NCI-H82 treated with DMSO at 0.1 percent for 48 hours (cell line): ENCODE results near the gene GTF2F2.

Experiments used
- DNase-seq: peaks from one replicate; lab custom pipeline; 2025; ENCODE audit not compliant: unreplicated experiment; lab: John Stamatoyannopoulos, UW

Gene GTF2F2

DNA sequence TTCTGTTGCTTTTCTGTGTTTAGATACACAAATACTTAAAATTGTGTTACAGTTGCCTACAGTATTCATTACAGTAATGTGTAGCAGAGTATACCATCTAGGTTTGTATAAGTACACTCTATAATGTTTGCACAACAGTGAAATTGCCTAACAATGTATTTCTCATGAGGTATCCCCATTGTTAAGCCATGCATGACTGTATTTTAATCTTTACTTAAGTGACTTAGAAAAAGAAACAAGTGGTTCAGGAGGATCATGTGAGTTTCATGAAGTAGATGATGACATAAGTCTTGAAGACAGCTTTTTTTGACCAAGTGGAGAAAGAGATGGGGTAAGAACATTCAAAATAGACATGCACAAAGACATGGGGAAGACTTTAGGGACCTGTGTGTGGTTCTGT is 88.9 kb downstream of the GTF2F2 start:
- no peak for DNase-seq

DNA sequence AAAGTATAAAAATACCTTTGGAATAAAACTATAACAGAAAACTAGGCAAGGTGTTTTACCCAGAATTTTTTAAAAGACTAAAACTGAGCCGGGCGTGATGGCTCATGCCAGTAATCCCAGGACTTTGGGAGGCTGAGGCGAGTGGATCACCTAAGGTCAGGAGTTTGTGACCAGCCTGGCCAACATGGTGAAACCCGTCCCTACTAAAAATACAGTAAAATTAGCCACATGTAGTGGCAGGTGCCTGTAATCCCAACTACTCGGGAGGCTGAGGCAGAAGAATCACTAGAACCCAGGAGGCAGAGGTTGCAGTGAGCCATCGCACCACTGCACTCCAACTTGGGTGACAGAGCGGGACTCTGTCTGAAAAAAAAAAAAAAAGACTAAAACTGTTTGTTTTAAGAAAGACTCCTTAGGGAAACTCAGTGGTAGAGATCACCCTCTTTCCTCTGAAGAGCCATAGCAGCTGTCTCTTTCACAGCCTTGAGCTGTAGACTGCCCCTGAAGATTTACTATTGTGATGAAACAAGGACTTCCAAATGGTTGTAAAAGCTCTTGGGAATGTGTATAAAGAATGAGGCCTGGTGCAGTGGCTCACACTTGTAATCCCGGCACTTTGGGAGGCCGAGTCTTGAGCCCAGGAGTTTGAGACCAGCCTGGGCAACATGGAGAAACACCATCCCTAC is 95.2 kb downstream of the GTF2F2 start:
- DNase-seq = no peak

DNA sequence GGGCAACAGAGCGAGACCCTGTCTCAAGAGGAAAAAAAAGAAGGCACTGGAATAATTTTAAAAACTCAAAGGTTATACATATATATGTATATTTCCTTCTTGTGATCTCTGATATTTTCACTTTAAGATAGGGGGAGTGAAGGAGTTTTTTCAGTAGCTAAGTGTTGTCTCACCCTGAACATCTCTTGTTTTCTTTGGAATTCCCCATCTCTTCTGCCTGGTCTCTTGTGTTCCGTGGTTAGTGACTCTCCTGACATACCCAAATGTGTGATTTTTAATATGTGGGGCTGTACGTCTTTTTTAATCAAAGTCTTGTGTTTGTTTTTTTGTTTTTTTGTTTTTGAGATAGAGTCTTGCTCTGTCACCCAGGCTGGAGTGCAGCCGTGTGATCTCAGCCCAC is 95.9 kb downstream of the GTF2F2 start:
- no peak for DNase-seq

DNA sequence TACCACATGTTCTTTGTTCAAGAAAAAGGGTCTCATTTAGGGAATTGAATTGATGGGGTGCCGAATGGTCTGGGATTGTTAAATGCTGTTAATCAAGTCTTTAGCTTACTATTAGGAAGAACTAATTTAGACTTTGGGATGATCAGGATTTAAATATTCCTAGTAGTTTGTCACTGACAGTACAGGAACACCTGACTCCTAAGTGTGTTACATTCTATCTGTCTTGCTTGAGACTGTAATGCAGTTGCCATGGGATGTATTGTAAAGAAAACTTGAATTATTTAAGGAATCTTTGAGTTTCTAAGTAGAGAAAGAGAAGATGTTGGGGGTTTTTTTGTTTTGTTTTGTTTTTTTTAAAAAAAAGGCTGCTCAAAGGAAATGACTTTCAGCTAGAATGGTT is 98.4 kb downstream of the GTF2F2 start:
- DNase-seq = no peak

DNA sequence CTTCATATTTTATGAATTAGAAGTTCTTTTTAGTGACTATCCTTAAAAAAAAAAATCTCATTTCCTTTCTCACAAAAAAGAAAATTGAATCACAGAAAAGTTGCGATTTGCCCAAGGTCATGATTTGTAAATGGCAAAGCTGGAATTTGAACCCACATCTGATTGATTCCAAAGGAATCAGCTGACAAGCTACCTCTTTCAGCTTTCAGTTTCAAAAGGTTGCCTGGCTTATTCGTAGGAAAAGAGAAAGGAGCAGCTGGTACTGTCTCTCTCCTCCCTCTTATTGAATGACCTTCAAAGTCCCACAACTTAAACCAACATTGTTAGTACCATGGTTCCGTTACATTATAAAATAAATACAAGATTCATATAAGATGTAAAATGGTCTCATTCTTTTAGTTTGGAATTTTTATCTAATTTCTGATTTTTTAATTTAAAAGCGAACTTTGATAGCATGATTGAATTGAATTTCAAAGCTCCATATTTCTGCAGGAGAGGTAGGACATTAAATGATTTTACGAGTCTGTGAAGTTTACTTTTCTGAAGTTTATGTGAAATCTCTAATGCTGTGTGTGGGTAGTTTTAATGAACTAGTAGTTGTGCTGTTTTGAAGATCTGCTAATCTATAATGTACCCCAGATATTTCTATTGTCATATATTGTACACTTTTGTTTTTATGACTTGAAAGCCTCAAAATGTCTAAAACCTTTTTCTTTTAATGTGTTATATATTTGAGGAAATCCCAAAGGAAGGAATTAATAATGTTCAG is 99.0 kb downstream of the GTF2F2 start:
- no peak for DNase-seq

DNA sequence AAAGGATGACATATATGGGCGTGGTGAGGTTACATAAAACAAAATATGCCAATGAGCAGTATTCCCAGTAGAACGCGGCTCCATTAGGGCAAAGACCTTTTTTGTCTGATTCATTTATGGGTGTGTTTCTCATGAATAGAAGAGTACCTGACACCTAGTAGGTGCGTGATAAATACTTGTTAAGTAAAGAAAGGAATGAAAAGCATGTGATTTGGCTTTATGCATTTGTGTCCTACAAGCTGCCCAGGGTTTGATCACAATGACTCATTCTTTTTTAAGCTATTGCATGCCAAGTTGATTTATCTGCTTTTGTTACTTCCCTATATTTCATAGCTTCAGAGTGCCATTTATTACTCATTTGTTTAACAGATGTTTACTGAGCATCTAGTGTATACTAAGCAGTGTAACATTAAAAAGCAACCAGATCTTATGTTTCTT is 99.6 kb downstream of the GTF2F2 start:
- DNase-seq = no peak

DNA sequence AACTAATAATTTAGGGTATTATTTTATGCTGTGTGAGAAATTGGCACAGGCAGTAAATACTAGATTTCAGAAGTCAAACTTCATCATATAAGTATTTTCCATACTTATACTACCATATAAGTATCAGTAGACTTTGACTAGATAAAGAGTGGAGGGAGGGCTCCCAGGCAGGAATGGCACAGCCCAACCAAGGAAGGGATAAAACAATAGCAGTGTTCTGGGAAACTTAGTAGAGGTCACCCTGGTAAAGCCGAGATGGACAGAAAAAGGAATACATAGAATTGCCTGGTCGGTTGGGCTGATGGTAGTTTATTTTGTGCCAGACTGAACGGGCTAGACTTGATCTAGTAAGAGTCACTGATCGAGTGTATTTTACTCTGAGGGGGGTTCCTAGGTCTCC is 100.1 kb downstream of the GTF2F2 start:
- no peak for DNase-seq

DNA sequence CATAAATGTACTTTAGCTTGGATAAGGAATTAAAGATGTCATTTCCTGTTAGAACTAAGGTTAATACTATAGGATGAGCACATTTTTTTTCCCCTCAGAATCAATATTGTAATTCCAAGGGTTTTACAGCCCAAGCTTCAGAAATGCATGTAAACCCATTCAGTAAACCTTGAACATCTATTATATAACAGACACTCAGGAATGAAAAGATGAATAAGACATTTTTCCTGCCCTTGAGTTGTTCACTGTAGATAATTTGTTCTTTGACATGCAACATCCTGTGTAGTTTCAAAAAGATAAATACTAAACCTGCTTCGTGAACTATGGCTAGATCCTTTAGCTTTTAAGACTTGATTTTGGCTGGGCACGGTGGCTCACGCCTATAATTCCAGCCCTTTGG is 102.2 kb downstream of the GTF2F2 start:
- DNase-seq = no peak

DNA sequence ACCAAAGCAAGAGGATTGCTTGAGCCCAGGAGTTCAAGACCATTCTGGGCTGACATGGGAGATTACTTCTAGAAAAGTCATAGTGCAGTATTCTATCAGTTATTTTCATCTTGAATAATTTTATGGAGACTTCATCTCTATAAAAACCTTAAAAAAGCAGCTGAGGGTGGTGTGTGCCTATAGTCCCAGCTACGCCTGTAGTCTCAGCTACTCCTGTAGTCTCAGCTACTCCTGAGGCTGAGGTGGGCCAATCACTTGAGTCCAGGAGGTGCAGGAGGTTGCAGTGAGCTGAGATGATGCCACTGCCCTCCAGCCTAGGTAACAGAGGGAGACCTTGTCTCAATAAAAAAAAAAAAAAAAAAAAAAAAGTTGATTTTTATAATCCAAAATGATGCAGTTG is 102.6 kb downstream of the GTF2F2 start:
- DNase-seq = no peak

DNA sequence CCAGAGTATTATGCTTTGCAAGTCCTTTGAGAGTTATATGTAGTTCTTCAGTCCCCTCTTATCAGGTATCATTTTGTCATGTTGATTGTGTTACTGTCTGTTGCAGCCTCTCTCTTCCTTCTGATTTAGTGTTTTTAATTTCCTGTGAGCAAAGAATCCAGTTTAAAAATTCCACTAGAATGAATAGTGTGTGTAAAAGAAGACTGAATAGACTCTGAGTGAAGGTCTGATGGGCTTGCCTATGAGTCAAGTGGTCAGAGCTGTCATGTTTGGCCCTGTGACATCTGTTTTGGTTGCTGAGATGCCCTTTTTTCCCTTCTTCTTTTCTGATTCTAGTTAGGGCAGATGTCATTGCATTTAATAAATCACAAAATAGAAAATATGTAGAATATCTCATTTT is 103.9 kb downstream of the GTF2F2 start:
- no peak for DNase-seq

DNA sequence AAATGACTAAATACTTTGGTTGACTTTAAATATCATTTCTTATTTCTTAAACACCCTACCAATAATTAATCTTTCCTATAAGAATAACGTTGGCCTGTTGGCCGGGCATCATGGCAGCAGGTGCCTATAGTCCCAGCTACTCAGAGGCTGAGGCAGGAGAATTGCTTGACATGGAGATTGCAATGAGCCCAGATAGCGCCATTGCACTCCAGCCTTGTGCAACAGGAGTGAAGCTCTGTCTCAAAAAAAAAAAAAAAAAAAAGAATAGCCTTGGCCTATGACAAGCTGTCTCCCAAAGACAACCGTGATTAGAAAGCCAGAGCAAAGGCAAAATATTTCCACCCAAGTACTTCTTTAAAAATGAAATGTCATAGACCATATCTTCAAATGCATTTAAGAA is 105.1 kb downstream of the GTF2F2 start:
- no peak for DNase-seq

DNA sequence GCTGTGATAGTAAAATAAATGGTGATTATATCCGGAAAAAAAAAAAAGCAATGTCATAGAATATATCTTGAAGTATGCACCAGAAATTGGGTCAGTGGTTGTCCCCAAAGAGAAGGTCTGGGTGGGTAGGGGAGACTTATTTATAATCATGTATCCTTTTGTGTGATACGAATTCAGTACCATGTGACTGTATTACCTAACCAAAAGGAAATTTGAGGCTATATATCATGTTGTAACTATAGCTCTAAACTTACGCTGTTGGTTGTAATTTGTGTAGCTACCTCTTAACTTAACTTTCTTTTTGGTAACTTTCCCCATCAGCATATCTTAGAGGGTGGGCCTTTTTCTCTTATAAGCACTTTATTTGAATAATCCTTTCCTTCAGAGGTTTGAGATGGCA is 105.7 kb downstream of the GTF2F2 start:
- no peak for DNase-seq

DNA sequence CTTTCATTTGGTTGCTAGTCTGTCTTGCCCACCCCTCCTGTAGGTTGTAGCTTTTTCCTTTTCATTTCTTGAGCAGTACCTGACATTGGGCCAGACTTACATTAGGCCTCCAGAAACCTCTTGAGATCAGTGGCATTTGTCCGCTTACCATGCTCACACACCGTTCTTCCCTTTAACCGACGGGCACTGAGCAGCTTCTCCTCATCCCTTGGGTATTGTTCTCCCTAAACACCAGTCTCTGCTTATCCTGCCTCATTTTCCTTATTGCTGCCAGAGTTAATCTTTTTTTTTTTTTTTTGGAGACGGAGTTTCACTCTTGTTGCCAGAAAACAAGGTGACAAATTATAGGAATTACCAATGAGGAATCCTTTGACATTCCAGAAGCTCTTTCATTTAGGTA is 107.7 kb downstream of the GTF2F2 start:
- no peak for DNase-seq

DNA sequence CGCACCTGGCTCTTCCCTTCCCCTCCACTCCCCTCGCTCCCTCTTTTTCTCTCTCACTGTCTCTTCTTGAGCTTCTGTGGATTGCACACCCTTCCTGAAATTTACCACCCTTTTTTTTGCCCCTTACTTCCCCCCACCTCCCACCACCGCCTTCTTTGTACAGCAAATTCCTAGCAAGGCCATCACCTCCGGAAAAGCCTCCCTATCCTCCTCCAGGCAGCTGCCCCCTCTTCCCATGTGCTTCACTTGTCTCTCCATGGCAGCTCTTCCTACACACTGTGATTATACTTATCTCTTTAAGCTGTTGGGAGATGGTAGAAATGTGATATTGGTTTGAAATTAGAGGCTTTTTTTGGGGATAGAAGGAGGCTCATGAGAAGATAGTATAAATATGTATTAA is 108.9 kb downstream of the GTF2F2 start:
- DNase-seq = no peak

DNA sequence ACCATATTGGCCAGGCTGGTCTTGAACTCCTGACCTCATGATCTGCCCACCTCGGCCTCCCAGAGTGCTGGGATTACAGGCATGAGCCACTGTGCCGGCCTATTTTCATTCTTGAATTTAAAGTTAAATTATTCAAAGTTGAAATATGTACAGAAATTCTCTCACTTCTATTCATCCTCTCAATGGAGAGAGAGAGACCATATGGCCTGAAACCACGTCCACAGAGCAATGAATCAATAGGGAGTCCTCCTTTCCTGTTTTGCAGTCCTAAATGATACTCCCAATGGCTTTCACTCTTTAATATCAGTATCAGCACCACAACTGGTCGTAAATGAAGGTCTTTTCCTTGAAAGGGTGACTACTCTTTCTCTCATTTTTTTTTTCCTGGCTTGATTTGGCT is 111.0 kb downstream of the GTF2F2 start:
- DNase-seq = no peak

DNA sequence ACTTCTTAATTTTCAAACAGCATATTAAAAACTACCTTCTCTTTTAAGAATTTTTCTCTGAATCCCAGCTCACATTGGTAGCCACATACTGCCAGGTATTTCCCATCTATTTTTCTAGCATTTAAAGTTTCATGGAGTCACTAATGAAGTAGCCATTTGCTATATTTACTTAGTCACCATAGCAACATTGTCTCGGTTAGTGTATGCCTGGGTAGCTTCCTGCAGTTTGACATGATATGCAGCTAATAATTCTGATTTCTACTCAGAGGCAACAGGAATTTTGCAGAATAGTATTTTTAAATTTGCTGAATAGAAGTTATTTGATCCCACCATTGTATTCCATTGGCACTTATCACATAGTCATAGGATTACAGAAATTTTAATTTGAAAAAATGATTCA is 111.4 kb downstream of the GTF2F2 start:
- no peak for DNase-seq

DNA sequence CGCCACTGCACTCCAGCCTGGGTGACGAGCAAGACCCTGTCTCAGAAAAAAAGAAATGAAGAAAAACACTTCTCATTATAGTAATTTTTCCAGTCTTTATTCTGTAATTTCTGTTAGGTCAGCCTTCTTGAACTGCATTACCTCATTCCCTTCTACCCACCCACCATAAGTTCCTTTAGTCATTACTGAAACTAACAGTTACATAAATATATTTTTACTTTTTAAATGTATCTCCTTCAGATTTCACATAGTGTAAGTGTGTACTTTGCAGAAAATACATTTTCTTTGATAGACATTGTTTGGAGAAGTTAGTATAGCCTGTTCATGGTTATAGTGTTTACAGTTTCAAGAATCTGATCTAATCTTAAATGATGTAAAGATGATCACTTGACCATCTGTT is 112.3 kb downstream of the GTF2F2 start:
- DNase-seq = no peak

DNA sequence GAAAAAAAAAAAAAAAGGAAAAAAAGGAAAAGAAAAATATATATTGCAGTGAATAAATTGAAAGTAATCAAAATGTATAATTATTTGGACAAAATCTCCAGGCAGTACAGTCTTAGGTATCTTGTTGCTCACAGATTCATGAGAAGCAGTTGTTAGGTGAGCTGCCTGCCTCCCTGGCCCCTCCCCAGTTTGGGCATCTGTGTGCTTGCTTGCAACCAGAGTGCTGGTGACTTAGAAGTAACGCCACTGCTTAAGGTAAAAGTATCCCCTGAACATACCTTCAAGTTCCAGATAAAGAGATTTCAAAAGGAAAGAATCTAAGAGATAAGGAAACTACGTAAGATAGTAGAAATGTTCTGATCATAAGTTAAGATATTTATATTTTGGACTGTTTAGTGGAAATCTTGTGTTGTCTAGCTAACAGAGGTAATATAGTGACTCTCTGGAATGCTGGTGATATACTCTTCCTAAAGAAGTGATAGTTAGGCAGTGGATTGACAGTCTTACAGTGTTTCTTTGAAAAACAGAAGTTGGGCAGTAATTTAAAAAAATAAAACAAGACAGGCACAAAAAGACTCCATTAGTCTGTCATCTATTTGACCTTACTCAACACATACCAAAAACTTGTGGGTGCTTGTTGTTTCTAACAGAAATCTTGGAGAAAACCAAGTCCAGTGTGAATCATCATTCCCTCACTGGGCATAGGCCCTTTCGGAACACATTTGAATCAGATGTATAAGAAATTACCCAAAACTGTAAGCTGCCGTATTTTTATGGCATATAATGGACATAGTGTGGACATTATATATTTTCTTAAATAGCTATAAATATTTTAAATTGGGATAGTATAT is 118.9 kb downstream of the GTF2F2 start:
- no peak for DNase-seq

DNA sequence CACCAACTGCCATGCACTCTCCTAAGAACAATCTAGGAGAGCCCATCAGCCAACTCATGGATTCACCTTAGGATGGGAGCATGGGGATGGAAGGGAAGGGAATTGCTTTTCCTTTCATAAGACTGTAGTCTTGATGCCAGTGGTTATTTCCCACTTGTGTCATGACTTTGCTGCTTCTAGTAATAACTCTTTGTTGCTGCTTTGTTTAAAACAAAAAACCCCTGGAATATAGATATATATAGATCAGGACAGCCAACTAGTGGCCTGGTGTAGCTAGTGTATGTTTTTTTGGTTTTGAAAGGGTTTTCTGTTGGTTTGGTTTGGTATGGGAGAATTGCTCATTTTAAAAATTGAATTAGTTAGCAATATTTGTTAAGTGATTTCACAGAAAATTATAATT is 119.8 kb downstream of the GTF2F2 start:
- DNase-seq = no peak

DNA sequence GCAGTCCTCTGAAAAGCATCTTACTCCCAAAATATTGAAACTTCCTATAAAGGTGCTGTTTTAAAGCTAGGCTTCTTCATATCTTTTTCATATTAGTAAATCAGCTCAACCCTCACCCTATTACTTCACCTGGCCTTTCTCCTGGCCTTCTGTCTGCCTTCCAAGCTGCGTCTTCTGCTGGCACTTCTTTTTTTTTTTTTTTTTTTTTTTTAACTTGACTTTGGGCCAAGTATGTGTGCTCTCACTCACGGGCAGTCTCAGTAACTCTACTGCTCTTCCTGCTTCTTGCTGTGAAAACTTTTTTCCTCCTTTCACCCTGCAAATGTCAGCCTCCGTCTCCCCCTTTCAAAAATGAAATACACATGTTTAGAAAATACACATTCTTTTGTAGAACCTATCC is 121.8 kb downstream of the GTF2F2 start:
- no peak for DNase-seq

DNA sequence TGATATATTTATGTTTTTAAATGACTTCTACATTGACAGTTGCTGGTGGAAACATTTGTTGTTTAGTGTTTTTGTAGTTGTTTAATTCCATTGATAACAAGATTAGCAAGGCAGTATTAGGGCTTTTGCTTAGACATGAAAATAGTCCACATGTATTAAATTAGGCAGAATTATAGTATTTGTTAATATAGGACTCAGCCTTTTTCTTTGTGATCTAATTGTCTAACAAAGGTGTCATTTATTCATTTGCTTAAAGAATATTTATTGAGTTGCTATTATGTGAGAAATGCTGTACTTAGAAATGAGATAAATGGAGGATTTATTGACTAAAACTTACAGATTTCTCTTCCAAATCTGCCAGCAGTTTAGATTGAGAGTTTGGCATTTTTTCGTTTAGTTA is 122.2 kb downstream of the GTF2F2 start:
- DNase-seq = no peak

DNA sequence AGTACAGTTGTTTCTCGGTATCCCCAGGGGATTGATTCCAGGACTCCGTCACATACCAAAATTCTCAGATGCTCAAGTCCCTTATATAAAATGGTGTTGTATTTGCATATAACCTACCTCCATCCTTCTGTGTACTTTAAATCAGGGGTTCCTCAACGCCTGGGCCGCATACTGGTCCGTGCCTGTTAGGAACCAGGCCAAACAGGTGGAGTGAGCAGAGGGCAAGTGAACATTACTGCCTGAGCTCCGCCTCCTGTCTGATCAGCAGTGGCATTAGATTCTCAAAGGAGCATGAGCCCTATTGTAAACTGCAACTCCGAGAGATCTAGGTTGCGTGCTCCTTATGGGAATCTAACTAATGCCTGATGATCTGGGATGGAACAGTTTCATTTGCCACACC is 122.8 kb downstream of the GTF2F2 start:
- no peak for DNase-seq
